Measurements from ENCODE around the gene ARHGAP45. TPM values are rescaled to one million over a fixed set of nuclear protein-coding genes. Genes with fewer than 3 reads are reported as not detected.

The ARHGAP45 gene
- total and polyA plus RNA-seq, 2 experiments from 2014 or later, result 24.7 to 71.8 TPM

- peaks cover 8% of the 10 kb centered on the region; the same call in 1 of the 2 replicates for H3K4me1 ChIP-seq (ENCODE audit: insufficient read depth)
- H3K79me2 ChIP-seq (replicated peaks; ENCODE audit: insufficient read depth), result no peaks in the 10 kb centered on the region
- peaks cover 18% of the 10 kb centered on the region for H3F3A ChIP-seq (replicated peaks; ENCODE audit: low read depth)
- H3K27me3 ChIP-seq (ENCODE audit: insufficient read depth), result peaks cover 14% of the 10 kb centered on the region
- H4K20me1 ChIP-seq (replicated peaks; ENCODE audit: insufficient read depth), result no peaks in the 10 kb centered on the region
- peak overlapping the region; percentile 66; the same call in 1 of the 3 replicates for H3K4me3 Mint-ChIP-seq
- peaks cover 24% of the 10 kb centered on the region for H3K27me3 Mint-ChIP-seq (ENCODE audit: insufficient read depth, low read depth, poor library complexity)
- no peak overlapping the region for H3K27ac Mint-ChIP-seq
- H3K36me3 Mint-ChIP-seq (ENCODE audit: low read depth), result no peaks in the 10 kb centered on the region
- H3K4me1 Mint-ChIP-seq, result peaks cover 21% of the 10 kb centered on the region
- TF ChIP-seq, protein P1, sequence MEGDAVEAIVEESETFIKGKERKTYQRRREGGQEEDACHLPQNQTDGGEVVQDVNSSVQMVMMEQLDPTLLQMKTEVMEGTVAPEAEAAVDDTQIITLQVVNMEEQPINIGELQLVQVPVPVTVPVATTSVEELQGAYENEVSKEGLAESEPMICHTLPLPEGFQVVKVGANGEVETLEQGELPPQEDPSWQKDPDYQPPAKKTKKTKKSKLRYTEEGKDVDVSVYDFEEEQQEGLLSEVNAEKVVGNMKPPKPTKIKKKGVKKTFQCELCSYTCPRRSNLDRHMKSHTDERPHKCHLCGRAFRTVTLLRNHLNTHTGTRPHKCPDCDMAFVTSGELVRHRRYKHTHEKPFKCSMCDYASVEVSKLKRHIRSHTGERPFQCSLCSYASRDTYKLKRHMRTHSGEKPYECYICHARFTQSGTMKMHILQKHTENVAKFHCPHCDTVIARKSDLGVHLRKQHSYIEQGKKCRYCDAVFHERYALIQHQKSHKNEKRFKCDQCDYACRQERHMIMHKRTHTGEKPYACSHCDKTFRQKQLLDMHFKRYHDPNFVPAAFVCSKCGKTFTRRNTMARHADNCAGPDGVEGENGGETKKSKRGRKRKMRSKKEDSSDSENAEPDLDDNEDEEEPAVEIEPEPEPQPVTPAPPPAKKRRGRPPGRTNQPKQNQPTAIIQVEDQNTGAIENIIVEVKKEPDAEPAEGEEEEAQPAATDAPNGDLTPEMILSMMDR (conservative IDR thresholded peaks at IDR 0.05; ENCODE audit: low read depth in 2 of 2), result no peak
- no peak for TF ChIP-seq POLR2AphosphoS5 (IDR thresholded peaks at IDR 0.05; ENCODE audit: low read depth)
- TF ChIP-seq EZH2phosphoT487 (IDR thresholded peaks at IDR 0.05; ENCODE audit: unreplicated experiment), result no peak
- no peak for TF ChIP-seq ZNF462 (CRISPR knock-in tag; IDR thresholded peaks at IDR 0.05)
- TF ChIP-seq NANOG (IDR thresholded peaks at IDR 0.05; ENCODE audit: borderline replicate concordance), result no peak
- TF ChIP-seq, protein P2, sequence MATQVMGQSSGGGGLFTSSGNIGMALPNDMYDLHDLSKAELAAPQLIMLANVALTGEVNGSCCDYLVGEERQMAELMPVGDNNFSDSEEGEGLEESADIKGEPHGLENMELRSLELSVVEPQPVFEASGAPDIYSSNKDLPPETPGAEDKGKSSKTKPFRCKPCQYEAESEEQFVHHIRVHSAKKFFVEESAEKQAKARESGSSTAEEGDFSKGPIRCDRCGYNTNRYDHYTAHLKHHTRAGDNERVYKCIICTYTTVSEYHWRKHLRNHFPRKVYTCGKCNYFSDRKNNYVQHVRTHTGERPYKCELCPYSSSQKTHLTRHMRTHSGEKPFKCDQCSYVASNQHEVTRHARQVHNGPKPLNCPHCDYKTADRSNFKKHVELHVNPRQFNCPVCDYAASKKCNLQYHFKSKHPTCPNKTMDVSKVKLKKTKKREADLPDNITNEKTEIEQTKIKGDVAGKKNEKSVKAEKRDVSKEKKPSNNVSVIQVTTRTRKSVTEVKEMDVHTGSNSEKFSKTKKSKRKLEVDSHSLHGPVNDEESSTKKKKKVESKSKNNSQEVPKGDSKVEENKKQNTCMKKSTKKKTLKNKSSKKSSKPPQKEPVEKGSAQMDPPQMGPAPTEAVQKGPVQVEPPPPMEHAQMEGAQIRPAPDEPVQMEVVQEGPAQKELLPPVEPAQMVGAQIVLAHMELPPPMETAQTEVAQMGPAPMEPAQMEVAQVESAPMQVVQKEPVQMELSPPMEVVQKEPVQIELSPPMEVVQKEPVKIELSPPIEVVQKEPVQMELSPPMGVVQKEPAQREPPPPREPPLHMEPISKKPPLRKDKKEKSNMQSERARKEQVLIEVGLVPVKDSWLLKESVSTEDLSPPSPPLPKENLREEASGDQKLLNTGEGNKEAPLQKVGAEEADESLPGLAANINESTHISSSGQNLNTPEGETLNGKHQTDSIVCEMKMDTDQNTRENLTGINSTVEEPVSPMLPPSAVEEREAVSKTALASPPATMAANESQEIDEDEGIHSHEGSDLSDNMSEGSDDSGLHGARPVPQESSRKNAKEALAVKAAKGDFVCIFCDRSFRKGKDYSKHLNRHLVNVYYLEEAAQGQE (IDR thresholded peaks at IDR 0.05; ENCODE audit: unreplicated experiment), result no peak
- no peak for TF ChIP-seq CREB1 (CRISPR knock-in tag; IDR thresholded peaks at IDR 0.05; ENCODE audit: low read depth)
- TF ChIP-seq, protein P3, sequence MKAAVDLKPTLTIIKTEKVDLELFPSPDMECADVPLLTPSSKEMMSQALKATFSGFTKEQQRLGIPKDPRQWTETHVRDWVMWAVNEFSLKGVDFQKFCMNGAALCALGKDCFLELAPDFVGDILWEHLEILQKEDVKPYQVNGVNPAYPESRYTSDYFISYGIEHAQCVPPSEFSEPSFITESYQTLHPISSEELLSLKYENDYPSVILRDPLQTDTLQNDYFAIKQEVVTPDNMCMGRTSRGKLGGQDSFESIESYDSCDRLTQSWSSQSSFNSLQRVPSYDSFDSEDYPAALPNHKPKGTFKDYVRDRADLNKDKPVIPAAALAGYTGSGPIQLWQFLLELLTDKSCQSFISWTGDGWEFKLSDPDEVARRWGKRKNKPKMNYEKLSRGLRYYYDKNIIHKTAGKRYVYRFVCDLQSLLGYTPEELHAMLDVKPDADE (IDR thresholded peaks at IDR 0.05), result no peak
- TF ChIP-seq JUNB (IDR thresholded peaks at IDR 0.05; ENCODE audit: unreplicated experiment), result no peak
- no peak for TF ChIP-seq ZNF114 (CRISPR knock-in tag; IDR thresholded peaks at IDR 0.05)
- no peak for TF ChIP-seq ZNF331 (CRISPR knock-in tag; IDR thresholded peaks at IDR 0.05; ENCODE audit: low read depth)
- no peak for TF ChIP-seq EZH2 (IDR thresholded peaks at IDR 0.05; ENCODE audit: low read depth, unreplicated experiment)
- TF ChIP-seq STAT1 (IDR thresholded peaks at IDR 0.05; ENCODE audit: unreplicated experiment), result no peak
- DNase-seq (ENCODE audit: low spot score), result peak; percentile 53
- peak overlapping the region; percentile 85 for H3K4me2 ChIP-seq
- no peak overlapping the region for H2AFZ ChIP-seq
- H3K4me3 ChIP-seq, result peak overlapping the region; percentile 60
- no peaks in the 10 kb centered on the region for H3K36me3 ChIP-seq (ENCODE audit: insufficient read depth)
- no peak overlapping the region for H3K27ac ChIP-seq (ENCODE audit: low read depth)
- H3K9me2 ChIP-seq (ENCODE audit: insufficient read depth), result no peaks in the 10 kb centered on the region
- peak; percentile 4 for ATAC-seq
- H3K9me3 Mint-ChIP-seq, result peaks cover 7% of the 10 kb centered on the region; the same call in 2 of the 3 replicates
Observed at GRCh38 chr19:1065606-1066109, 1.3 kb upstream of the ARHGAP45 start.
